ENCODE measurements around the gene PRR16.

PRR16 gene

GRCh38 chr5:120446901-120447300, 17.2 kb upstream of the PRR16 start:
- Histone ChIP-seq H3K4me1 (ENCODE audit: insufficient read depth, low read length, poor library complexity, severe bottlenecking) (no peaks in the 10 kb centered on the region), H3K9ac (ENCODE audit: low read depth, low read length, poor library complexity, severe bottlenecking) (no peak overlapping the region), H3K9me3 (ENCODE audit: insufficient read depth, low read depth, low read length) (no peaks in the 10 kb centered on the region), H4K20me1 (ENCODE audit: insufficient read depth, low read length, poor library complexity, severe bottlenecking) (no peaks in the 10 kb centered on the region), H3K9me2 (replicated peaks; ENCODE audit: low read depth, low read length) (no peaks in the 10 kb centered on the region), H3K36me3 (ENCODE audit: insufficient read depth, low read length) (no peaks in the 10 kb centered on the region), H3K4me3 (ENCODE audit: low read length, poor library complexity, severe bottlenecking) (no peak overlapping the region), H3F3A (ENCODE audit: low read depth) (no peaks in the 10 kb centered on the region), H3K4me2 (ENCODE audit: low read depth, low read length, poor library complexity, severe bottlenecking) (no peak overlapping the region), H3K27me3 (ENCODE audit: insufficient read depth, low read length, poor library complexity, severe bottlenecking) (no peaks in the 10 kb centered on the region), H2AFZ (ENCODE audit: low read length) (no peak overlapping the region), H3K79me2 (ENCODE audit: insufficient read depth, low read length) (no peaks in the 10 kb centered on the region)
- no peak for TF ChIP-seq CTCF (conservative IDR thresholded peaks at IDR 0.05; ENCODE audit: low read length)
- no peak for TF ChIP-seq EZH2phosphoT487 (IDR thresholded peaks at IDR 0.05; ENCODE audit: borderline replicate concordance)

- H3K4me3 ChIP-seq (ENCODE audit: low read length, poor library complexity, severe bottlenecking): no peak overlapping the region
- no peak for TF ChIP-seq EZH2phosphoT487 (IDR thresholded peaks at IDR 0.05; ENCODE audit: borderline replicate concordance)
- no peak for TF ChIP-seq CTCF (conservative IDR thresholded peaks at IDR 0.05; ENCODE audit: low read length)
Measured at GRCh38 chr5:120447706-120448239, 16.3 kb upstream of the PRR16 start.

GRCh38 chr5:120449501-120449900, 14.6 kb upstream of the PRR16 start:
- H3F3A ChIP-seq (ENCODE audit: low read depth): no peaks in the 10 kb centered on the region
- no peaks in the 10 kb centered on the region for H3K36me3 ChIP-seq (ENCODE audit: insufficient read depth, low read length)
- no peaks in the 10 kb centered on the region for H4K20me1 ChIP-seq (ENCODE audit: insufficient read depth, low read length, poor library complexity, severe bottlenecking)
- no peaks in the 10 kb centered on the region for H3K27me3 ChIP-seq (ENCODE audit: insufficient read depth, low read length, poor library complexity, severe bottlenecking)
- H3K79me2 ChIP-seq (ENCODE audit: insufficient read depth, low read length): no peaks in the 10 kb centered on the region
- no peak overlapping the region for H3K4me3 ChIP-seq (ENCODE audit: low read length, poor library complexity, severe bottlenecking)
- H2AFZ ChIP-seq (ENCODE audit: low read length): no peak overlapping the region
- H3K4me1 ChIP-seq (ENCODE audit: insufficient read depth, low read length, poor library complexity, severe bottlenecking): no peaks in the 10 kb centered on the region
- no peaks in the 10 kb centered on the region for H3K9me3 ChIP-seq (ENCODE audit: insufficient read depth, low read depth, low read length)
- no peak for TF ChIP-seq EZH2phosphoT487 (IDR thresholded peaks at IDR 0.05; ENCODE audit: borderline replicate concordance)
- no peak overlapping the region for H3K4me2 ChIP-seq (ENCODE audit: low read depth, low read length, poor library complexity, severe bottlenecking)
- no peaks in the 10 kb centered on the region for H3K9me2 ChIP-seq (replicated peaks; ENCODE audit: low read depth, low read length)
- H3K9ac ChIP-seq (ENCODE audit: low read depth, low read length, poor library complexity, severe bottlenecking): no peak overlapping the region

More at GRCh38 chr5:120447706-120448239, 16.3 kb upstream of the PRR16 start:
- H3F3A ChIP-seq (ENCODE audit: low read depth): no peaks in the 10 kb centered on the region
- no peaks in the 10 kb centered on the region for H4K20me1 ChIP-seq (ENCODE audit: insufficient read depth, low read length, poor library complexity, severe bottlenecking)
- no peak overlapping the region for H3K4me2 ChIP-seq (ENCODE audit: low read depth, low read length, poor library complexity, severe bottlenecking)
- H3K9me3 ChIP-seq (ENCODE audit: insufficient read depth, low read depth, low read length): no peaks in the 10 kb centered on the region
- H3K27me3 ChIP-seq (ENCODE audit: insufficient read depth, low read length, poor library complexity, severe bottlenecking): no peaks in the 10 kb centered on the region
- no peaks in the 10 kb centered on the region for H3K79me2 ChIP-seq (ENCODE audit: insufficient read depth, low read length)
- no peaks in the 10 kb centered on the region for H3K9me2 ChIP-seq (replicated peaks; ENCODE audit: low read depth, low read length)
- H2AFZ ChIP-seq (ENCODE audit: low read length): no peak overlapping the region
- no peaks in the 10 kb centered on the region for H3K4me1 ChIP-seq (ENCODE audit: insufficient read depth, low read length, poor library complexity, severe bottlenecking)
- H3K9ac ChIP-seq (ENCODE audit: low read depth, low read length, poor library complexity, severe bottlenecking): no peak overlapping the region
- H3K36me3 ChIP-seq (ENCODE audit: insufficient read depth, low read length): no peaks in the 10 kb centered on the region

GRCh38 chr5:120450910-120451309, 13.2 kb upstream of the PRR16 start:
- Histone ChIP-seq H3F3A (ENCODE audit: low read depth) (no peaks in the 10 kb centered on the region), H3K36me3 (ENCODE audit: insufficient read depth, low read length) (no peaks in the 10 kb centered on the region), H4K20me1 (ENCODE audit: insufficient read depth, low read length, poor library complexity, severe bottlenecking) (no peaks in the 10 kb centered on the region), H3K4me2 (ENCODE audit: low read depth, low read length, poor library complexity, severe bottlenecking) (no peak overlapping the region), H3K79me2 (ENCODE audit: insufficient read depth, low read length) (no peaks in the 10 kb centered on the region), H3K9me3 (ENCODE audit: insufficient read depth, low read depth, low read length) (no peaks in the 10 kb centered on the region), H3K27me3 (ENCODE audit: insufficient read depth, low read length, poor library complexity, severe bottlenecking) (no peaks in the 10 kb centered on the region), H3K4me3 (ENCODE audit: low read length, poor library complexity, severe bottlenecking) (no peak overlapping the region), H3K9me2 (replicated peaks; ENCODE audit: low read depth, low read length) (no peaks in the 10 kb centered on the region), H2AFZ (ENCODE audit: low read length) (no peak overlapping the region), H3K9ac (ENCODE audit: low read depth, low read length, poor library complexity, severe bottlenecking) (no peak overlapping the region), H3K4me1 (ENCODE audit: insufficient read depth, low read length, poor library complexity, severe bottlenecking) (no peaks in the 10 kb centered on the region)
- no peak for TF ChIP-seq CTCF (conservative IDR thresholded peaks at IDR 0.05; ENCODE audit: low read length)

Measured in Loucy (cell line).